Activated CD4-positive, alpha-beta T cell treated with anti-CD3 and anti-CD28 coated beads for 1 hour (primary cell): ENCODE data around the gene MAFF.
A peak's percentile ranks its signal among the peaks of the same experiment; 100 is the strongest.
"Not testable (repeated sequence)": the region's sequence is repeated elsewhere in the genome, so short reads cannot be mapped to it uniquely, and the experiment has no call there.

Experiments used
- DNase-seq: peaks from one replicate; pipeline ENCODE4 v3.0.0-alpha.2; 2020

MAFF gene

GRCh38 chr22:38177926-38178604, 23.7 kb upstream of the MAFF start:
- DNase-seq = no peak

GRCh38 chr22:38178605-38178937, 23.2 kb upstream of the MAFF start:
- DNase-seq = not testable (repeated sequence)

GRCh38 chr22:38180841-38181452, 20.8 kb upstream of the MAFF start:
- DNase-seq = no peak

GRCh38 chr22:38181453-38182200, 20.2 kb upstream of the MAFF start, which contains the start of gene PLA2G6:
PLA2G6 (minus strand) TSS chr22:38181830; CDS start chr22:38169426, 12,404 bp downstream.
- peak; percentile 92 for DNase-seq

GRCh38 chr22:38184788-38185187, 17.0 kb upstream of the MAFF start:
- DNase-seq = no peak

- DNase-seq = no peak
Observed at GRCh38 chr22:38186429-38186828, 15.4 kb upstream of the MAFF start.

GRCh38 chr22:38187413-38188212, 14.2 kb upstream of the MAFF start:
- no peak for DNase-seq

GRCh38 chr22:38189104-38189503, 12.7 kb upstream of the MAFF start:
- no peak for DNase-seq

GRCh38 chr22:38190581-38190980, 11.2 kb upstream of the MAFF start:
- no peak for DNase-seq

- no peak for DNase-seq
Observed at GRCh38 chr22:38191055-38191454, 10.7 kb upstream of the MAFF start.

- no peak for DNase-seq
Observed at GRCh38 chr22:38191731-38192474, 9.9 kb upstream of the MAFF start.

GRCh38 chr22:38192475-38192863, 9.3 kb upstream of the MAFF start:
- no peak for DNase-seq

- no peak for DNase-seq
Observed at GRCh38 chr22:38193580-38193979, 8.2 kb upstream of the MAFF start.

GRCh38 chr22:38196791-38197419, 4.9 kb upstream of the MAFF start:
- DNase-seq = no peak

GRCh38 chr22:38199826-38200559, 1.8 kb upstream of the MAFF start:
- DNase-seq = no peak

GRCh38 chr22:38201371-38201710, 453 bp upstream of the MAFF start:
- DNase-seq = no peak

- DNase-seq = peak; percentile 16
Observed at GRCh38 chr22:38202437-38203089, 769 bp downstream of the MAFF start.

- peak; percentile 20 for DNase-seq
Observed at GRCh38 chr22:38203090-38203810, 1.5 kb downstream of the MAFF start.

- no peak for DNase-seq
Observed at GRCh38 chr22:38203855-38204514, 2.2 kb downstream of the MAFF start.

GRCh38 chr22:38204784-38205183, 3.0 kb downstream of the MAFF start:
- DNase-seq = no peak
